NB4 (cell line): ENCODE results near the gene ELAC1.

Source experiments
- CTCF ChIP-seq: IDR thresholded peaks from one replicate; pipeline ENCODE4 v1.5.1; 2012; ENCODE audit warnings: low read depth, low read length
- MYC ChIP-seq: IDR thresholded peaks from 2 replicates; pipeline ENCODE4 v1.6.1; 2011; ENCODE audit warnings: low read depth, low read length
- POLR2A ChIP-seq: IDR thresholded peaks from 2 replicates; pipeline ENCODE4 v1.6.1; 2011; ENCODE audit warnings: mild to moderate bottlenecking; ENCODE audit not compliant: insufficient read length; ENCODE audit errors: extremely low read depth

- TF ChIP-seq POLR2A: no peak
- no peak for TF ChIP-seq CTCF
- no peak for TF ChIP-seq MYC
These were observed 60.5 kb downstream of the ELAC1 start for GRCh38 chr18:51028201-51028805.
